Measurements from ENCODE around the gene SLTM.

GRCh38 chr15:58864602-58865424 lies 68.7 kb downstream of the SLTM start:
- TF ChIP-seq CTCF (IDR thresholded peaks at IDR 0.05) (no peak), RFX5 (IDR thresholded peaks at IDR 0.05; ENCODE audit: low read length) (no peak), POLR2AphosphoS5 (IDR thresholded peaks at IDR 0.05; ENCODE audit: low read depth, low read length) (no peak), EP300 (IDR thresholded peaks at IDR 0.05; ENCODE audit: borderline replicate concordance in 1 of 2, low read depth in 1 of 2, low read length in 1 of 2) (no peak), MAX (IDR thresholded peaks at IDR 0.05; ENCODE audit: low read depth) (no peak), FOXJ3 (CRISPR knock-in tag; IDR thresholded peaks at IDR 0.05) (no peak), SMC3 (IDR thresholded peaks at IDR 0.05; ENCODE audit: low read depth, low read length) (no peak), GABPA (IDR thresholded peaks at IDR 0.05; ENCODE audit: low read depth) (no peak), TAF1 (IDR thresholded peaks at IDR 0.05; ENCODE audit: borderline replicate concordance, low read depth, low read length) (no peak), EZH2phosphoT487 (IDR thresholded peaks at IDR 0.05; ENCODE audit: borderline replicate concordance, low read depth) (no peak), JUND (IDR thresholded peaks at IDR 0.05) (no peak), YY1 (IDR thresholded peaks at IDR 0.05; ENCODE audit: low read depth) (no peak), RCOR1 (IDR thresholded peaks at IDR 0.05; ENCODE audit: low read length) (no peak)
